Activated T-helper 1 cell treated with anti-CD3 and anti-CD28 coated beads, Interleukin-12 subunit alpha, Interleukin-12 subunit beta, Interleukin-2, Interleukin-4 antibody, amounts not matched to agents 30 ng/mL and 10 ng/mL and 1 ng/mL, durations not matched to agents 14 hours and 24 hours and 36 hours (primary cell): ENCODE results near the gene DPYSL3. TPM values are rescaled to one million over a fixed set of nuclear protein-coding genes. Genes with fewer than 3 reads are reported as not detected.

ENCODE experiments used
- DNase-seq: peaks from one replicate; pipeline ENCODE4 v3.0.0; 2021; ENCODE audit warnings: low spot score
- H3K27ac Mint-ChIP-seq: one replicate; pipeline ENCODE4 v1.8.0; 2021; ENCODE audit warnings: mild to moderate bottlenecking, mixed read lengths
- H3K27me3 Mint-ChIP-seq: one replicate; pipeline ENCODE4 v1.8.0; 2022; ENCODE audit warnings: mild to moderate bottlenecking, moderate library complexity, mixed read lengths; ENCODE audit not compliant: insufficient read depth
- H3K36me3 Mint-ChIP-seq: one replicate; pipeline ENCODE4 v1.8.0; 2021; ENCODE audit warnings: low read depth, mixed read lengths
- H3K4me1 Mint-ChIP-seq: one replicate; pipeline ENCODE4 v1.8.0; 2021; ENCODE audit warnings: low read depth, mixed read lengths
- H3K4me3 Mint-ChIP-seq: one replicate; pipeline ENCODE4 v1.8.0; 2021; ENCODE audit warnings: mild to moderate bottlenecking, moderate library complexity, mixed read lengths
- H3K9me3 Mint-ChIP-seq: one replicate; pipeline ENCODE4 v1.8.0; 2021; ENCODE audit warnings: mixed read lengths
- intact Hi-C: fragments of 100-400 bp; cut with micrococcal nuclease; formaldehyde crosslinking; loops from one replicate; pipeline ENCODE4 v1.15.1; 2024
- total RNA-seq: library from RNA; stranded (reverse); gene quantifications from 2 replicates; pipeline ENCODE4 v1.2.3, GENCODE V29; 2022

Gene DPYSL3
- total RNA-seq, 1 donor from 2014 or later, result 0.16 TPM

DNA sequence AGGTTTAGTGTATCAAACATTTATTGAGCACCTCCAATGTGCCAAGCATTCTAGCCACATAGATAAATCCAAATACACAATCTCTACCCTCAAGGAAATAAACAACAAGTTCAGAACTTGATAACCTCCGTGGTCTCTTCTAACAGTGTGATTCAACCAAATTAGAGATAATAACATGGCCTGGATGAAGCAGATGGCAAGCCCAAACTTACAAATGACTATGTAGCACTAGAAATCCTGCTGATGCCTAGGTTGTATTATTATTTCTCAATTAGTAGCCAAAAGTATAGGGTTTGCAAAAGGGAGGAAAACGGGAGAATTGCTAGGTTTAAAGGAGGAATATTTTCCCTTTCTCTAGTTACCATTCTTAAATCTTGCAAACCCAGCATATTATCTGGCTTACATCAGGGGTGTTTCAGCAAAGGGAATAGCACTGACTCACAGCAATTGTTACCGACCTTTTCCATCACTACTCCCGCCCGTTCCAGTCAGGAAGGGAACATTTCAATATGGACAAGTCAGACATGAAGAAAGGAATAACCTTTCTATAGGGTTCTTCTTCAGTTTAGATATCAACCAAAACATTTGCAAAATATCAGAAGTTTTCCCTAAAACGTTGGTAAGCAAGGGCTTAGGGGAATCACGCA is 2.3 kb downstream of the DPYSL3 start:
- Mint-ChIP-seq H3K4me3 (no peak overlapping the region), H3K4me1 (no peaks in the 10 kb centered on the region), H3K27me3 (peaks cover 29% of the 10 kb centered on the region), H3K27ac (no peak overlapping the region), H3K9me3 (no peaks in the 10 kb centered on the region), H3K36me3 (no peaks in the 10 kb centered on the region)
- no peak for DNase-seq
- intact Hi-C loops, result no loop called here

DNA sequence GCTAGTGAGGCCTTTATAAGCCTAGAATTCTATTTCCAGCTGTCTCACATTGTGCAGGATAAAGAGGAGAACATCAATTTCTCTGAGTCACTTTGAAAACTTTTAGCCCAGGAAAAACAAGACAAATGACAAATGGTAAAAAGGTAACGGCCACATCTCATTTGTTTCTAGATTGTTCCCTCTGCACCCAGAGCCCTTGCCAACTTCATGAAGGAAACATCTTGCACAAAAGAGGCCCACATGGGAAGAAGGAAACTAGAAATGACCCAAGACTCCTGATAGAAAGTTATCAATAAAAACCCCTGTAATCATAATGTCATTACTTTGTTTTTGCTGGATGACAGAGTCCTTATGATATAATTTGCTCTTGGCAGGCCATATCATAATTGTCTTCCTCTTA is 5.3 kb downstream of the DPYSL3 start:
- Mint-ChIP-seq H3K4me3 (no peak overlapping the region), H3K36me3 (no peaks in the 10 kb centered on the region), H3K9me3 (no peaks in the 10 kb centered on the region), H3K4me1 (no peaks in the 10 kb centered on the region), H3K27ac (no peak overlapping the region), H3K27me3 (peaks cover 14% of the 10 kb centered on the region)
- intact Hi-C loops, result no loop called here
- DNase-seq, result no peak

DNA sequence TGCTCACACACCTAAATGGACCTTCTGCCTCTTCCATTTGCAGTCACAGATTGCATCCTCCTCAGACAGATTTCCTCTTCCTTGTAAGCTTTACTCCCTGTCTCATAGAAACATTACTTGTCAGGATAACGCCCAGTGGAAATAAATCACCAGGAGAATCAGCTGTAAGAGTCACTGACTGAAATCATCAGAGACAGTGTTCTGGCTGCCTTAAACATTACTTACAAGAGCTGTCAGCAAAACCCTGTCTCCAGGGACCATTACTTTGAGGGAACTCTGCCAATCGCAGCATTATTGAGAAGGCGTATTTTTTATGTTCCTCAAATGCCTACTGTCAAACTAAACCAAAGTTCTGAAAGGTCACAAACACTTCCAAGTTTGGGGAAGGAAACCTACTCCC is 5.9 kb downstream of the DPYSL3 start:
- H3K4me1 Mint-ChIP-seq, result no peaks in the 10 kb centered on the region
- no peaks in the 10 kb centered on the region for H3K9me3 Mint-ChIP-seq
- H3K36me3 Mint-ChIP-seq, result no peaks in the 10 kb centered on the region
- H3K4me3 Mint-ChIP-seq, result no peak overlapping the region
- intact Hi-C loops, result no loop called here
- no peak overlapping the region for H3K27ac Mint-ChIP-seq
- DNase-seq, result no peak
- H3K27me3 Mint-ChIP-seq, result peaks cover 14% of the 10 kb centered on the region

DNA sequence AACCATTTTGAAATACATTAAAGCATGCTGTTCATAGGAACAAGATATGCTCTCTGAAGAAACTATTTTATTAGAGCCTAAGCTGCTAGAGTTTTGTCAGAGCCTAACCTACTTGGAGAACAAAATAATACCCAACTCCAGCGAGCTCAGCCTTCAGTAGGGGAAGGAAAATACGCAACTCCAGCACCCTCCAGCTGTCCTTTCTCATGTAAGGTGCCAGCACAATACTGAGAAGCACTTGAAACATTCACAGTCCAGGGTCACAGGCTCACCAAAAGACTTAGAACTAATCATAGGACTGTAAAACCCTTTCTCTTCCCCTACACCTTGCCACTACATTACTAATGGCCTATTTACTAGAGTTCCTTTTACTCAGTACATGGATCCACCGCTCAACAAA is 18.9 kb downstream of the DPYSL3 start:
- no peaks in the 10 kb centered on the region for H3K36me3 Mint-ChIP-seq
- no peak overlapping the region for H3K27ac Mint-ChIP-seq
- no peaks in the 10 kb centered on the region for H3K9me3 Mint-ChIP-seq
- H3K4me1 Mint-ChIP-seq, result no peaks in the 10 kb centered on the region
- H3K4me3 Mint-ChIP-seq, result no peak overlapping the region
- intact Hi-C loops, result no loop called here
- DNase-seq, result no peak
- H3K27me3 Mint-ChIP-seq, result peaks cover 2% of the 10 kb centered on the region

DNA sequence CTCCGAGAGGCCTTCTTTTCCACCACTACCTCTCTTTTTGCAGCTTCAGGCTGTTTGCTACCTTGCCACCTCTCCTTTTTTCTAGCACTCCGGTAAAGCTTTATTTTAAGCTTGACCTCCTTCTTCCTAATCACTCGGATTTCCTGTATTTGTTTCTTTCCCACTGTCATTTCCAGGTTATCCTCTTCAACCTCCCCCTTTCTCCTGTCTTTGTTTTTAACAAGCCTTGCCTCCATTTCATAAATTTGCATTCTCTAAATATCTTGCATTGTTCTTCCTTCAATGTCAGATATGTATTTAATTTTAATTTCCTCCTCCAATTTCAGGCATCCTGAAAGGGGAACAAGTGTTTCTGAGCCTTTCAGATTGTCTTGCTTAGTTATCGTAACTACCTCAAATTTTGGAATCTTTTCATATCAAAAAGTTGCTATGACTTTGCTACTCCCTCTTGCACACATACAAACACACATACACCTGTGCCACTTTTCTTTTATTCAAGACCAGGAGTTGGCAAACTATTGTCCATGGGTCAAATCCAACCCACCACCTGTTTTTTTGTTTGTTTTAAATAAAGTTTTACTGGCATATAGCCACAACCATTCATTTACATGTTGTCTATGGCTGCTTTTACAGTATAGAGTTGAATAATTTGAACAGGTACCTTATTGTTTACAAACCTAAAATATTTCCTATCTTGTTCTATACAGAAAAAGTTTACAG is 22.7 kb downstream of the DPYSL3 start:
- Mint-ChIP-seq H3K4me3 (no peak overlapping the region), H3K4me1 (no peaks in the 10 kb centered on the region), H3K27me3 (peaks cover 2% of the 10 kb centered on the region), H3K36me3 (no peaks in the 10 kb centered on the region), H3K9me3 (no peaks in the 10 kb centered on the region), H3K27ac (no peak overlapping the region)
- intact Hi-C loops, result no loop called here
- no peak for DNase-seq

DNA sequence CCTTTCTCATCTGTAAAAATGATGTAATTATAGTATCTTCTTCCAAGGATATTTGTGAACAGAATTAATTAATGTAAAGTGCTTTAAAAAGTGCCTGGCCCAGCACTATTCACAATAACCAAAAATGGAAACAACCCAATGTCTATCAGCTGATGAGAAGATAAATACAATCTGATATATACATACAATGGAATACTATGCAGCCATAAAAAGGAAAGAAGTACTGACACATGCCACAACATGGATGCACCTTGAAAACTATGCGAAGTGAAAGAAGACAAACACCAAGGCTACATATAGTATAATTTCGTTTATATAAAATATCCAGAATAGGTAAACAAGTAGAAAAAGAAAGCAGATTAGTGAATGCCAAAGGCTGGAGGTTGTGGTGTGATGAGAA is 24.1 kb downstream of the DPYSL3 start:
- Mint-ChIP-seq H3K9me3 (no peaks in the 10 kb centered on the region), H3K4me3 (no peak overlapping the region), H3K4me1 (no peaks in the 10 kb centered on the region), H3K36me3 (no peaks in the 10 kb centered on the region), H3K27me3 (peaks cover 2% of the 10 kb centered on the region), H3K27ac (no peak overlapping the region)
- DNase-seq, result no peak
- intact Hi-C loops, result no loop called here

DNA sequence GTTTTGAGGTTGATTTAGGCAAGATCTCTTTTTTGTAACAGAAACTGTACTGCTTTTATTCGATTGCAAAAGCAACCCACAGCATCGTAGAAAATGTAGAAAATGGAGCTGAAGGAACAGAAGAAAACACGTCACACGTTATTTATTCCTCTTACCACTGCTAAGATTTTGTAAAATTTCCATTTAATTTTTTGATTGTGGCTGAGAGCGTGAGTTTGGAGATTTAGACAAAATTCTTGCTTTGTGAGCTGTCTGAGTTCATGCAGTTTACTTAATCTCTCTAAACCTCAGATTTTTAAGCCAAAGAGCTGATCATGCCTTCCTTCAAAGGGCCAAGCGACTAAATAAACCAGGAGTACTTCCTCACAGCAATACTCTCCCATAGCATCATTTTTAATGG is 24.8 kb downstream of the DPYSL3 start:
- H3K4me3 Mint-ChIP-seq, result no peak overlapping the region
- intact Hi-C loops, result no loop called here
- no peak for DNase-seq
- no peaks in the 10 kb centered on the region for H3K36me3 Mint-ChIP-seq
- peaks cover 2% of the 10 kb centered on the region for H3K27me3 Mint-ChIP-seq
- H3K4me1 Mint-ChIP-seq, result no peaks in the 10 kb centered on the region
- H3K9me3 Mint-ChIP-seq, result no peaks in the 10 kb centered on the region
- no peak overlapping the region for H3K27ac Mint-ChIP-seq

DNA sequence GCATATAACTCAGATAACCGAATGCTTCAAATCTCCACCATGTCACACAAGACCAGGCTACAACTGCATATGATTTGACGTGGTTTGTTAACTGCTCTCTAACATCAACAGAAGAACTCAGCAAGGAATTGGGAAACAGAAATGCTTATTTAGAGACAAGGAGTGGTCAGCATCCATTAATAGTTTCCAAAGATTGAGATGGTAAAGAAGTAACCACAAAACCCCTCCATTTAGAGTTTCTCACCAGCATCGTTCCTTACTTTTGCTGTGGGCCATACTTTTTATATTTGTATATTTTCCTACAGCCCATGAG is 25.2 kb downstream of the DPYSL3 start:
- Mint-ChIP-seq H3K9me3 (no peaks in the 10 kb centered on the region), H3K27ac (no peak overlapping the region), H3K36me3 (no peaks in the 10 kb centered on the region), H3K27me3 (no peaks in the 10 kb centered on the region), H3K4me1 (no peaks in the 10 kb centered on the region), H3K4me3 (no peak overlapping the region)
- intact Hi-C loops, result no loop called here
- DNase-seq, result no peak

DNA sequence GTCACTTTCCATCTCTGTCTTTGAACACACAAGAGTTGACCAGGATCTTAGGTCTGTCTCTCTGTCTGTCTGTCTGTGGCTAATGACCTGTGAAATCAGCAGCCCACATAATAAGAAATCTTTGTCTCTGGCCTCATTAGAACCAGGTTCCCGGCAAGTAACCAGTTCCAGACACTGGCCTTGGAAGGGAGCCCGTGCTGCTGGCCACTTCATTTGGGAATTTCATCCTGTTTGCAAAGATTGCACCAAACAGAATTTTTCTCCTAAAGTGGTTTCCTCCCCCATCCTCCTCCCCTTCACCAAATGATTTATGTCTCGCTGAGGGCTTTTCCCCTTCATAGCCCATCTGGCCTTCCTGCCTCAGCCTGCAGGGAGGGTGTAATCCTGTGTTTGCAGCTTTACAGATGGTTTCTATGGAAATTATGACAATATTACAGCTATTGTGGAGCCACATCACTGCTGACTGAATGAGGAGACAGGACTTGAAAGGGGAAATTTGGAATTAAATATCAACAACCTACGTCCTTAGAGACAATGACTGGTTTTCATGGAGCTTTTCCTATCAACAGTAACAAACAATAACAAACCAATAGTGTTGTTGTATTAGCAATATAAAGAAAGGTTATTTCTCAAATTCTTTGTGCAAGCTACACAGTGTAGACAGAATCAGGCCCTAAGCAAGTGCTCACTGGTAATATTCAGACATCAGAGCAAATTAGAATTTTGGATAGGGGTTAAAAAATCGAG is 25.7 kb downstream of the DPYSL3 start:
- Mint-ChIP-seq H3K4me1 (no peaks in the 10 kb centered on the region), H3K27me3 (no peaks in the 10 kb centered on the region), H3K36me3 (no peaks in the 10 kb centered on the region), H3K9me3 (no peaks in the 10 kb centered on the region), H3K27ac (no peak overlapping the region), H3K4me3 (no peak overlapping the region)
- no peak for DNase-seq
- intact Hi-C loops, result no loop called here

DNA sequence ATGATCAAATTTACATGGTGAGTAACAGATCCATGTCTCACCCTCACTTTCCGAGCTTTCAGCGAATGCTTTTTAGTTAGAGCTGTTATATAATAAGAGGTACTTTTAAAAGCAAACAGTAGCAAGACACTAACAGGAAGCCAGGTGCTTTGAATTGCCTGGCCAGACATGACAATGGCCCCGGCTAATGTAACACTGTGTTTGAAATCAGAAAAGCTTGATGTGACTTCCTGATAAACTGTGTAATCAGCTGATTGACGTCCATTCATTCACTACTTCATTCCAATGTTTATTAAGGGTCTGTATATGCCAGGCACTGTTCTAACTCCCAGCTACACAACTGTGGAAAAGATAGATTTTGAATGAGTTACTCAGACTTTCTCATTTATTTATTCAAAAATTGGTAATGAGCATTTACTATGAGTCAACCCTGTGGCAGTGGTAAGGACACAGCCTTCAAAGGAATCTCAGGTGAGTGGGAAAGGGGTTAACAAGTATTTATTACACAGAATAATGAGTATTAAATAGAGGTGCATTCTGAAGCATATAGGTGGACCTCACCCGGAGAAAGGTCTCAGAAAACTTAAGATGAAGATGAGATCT is 26.6 kb downstream of the DPYSL3 start:
- Mint-ChIP-seq H3K4me1 (no peaks in the 10 kb centered on the region), H3K27me3 (no peaks in the 10 kb centered on the region), H3K27ac (no peak overlapping the region), H3K9me3 (no peaks in the 10 kb centered on the region), H3K36me3 (no peaks in the 10 kb centered on the region), H3K4me3 (no peak overlapping the region)
- intact Hi-C loops, result no loop called here
- DNase-seq, result no peak

DNA sequence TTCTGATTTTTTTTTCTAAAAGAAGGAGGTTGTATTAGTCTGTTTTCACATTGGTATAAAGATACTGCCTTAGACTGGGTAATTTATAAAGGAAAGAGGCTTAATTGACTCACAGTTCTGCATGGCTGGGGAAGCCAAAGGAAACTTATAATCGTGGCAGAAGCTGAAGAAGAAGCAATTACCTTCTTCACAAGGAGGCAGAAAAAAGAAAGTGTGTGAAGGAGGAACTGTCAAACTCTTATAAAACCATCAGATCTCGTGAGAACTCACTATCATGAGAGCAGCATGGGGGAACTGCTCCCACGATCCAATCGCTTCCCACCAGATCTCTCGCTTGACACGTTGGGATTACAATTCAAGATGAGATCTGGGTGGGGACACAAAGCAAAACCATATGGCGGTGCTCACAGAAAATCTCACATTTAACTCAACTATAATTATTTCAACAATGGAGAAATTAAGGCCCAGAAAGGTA is 27.1 kb downstream of the DPYSL3 start:
- Mint-ChIP-seq H3K27ac (no peak overlapping the region), H3K4me3 (no peak overlapping the region), H3K36me3 (no peaks in the 10 kb centered on the region), H3K9me3 (no peaks in the 10 kb centered on the region), H3K27me3 (no peaks in the 10 kb centered on the region), H3K4me1 (no peaks in the 10 kb centered on the region)
- no peak for DNase-seq
- intact Hi-C loops, result no loop called here

DNA sequence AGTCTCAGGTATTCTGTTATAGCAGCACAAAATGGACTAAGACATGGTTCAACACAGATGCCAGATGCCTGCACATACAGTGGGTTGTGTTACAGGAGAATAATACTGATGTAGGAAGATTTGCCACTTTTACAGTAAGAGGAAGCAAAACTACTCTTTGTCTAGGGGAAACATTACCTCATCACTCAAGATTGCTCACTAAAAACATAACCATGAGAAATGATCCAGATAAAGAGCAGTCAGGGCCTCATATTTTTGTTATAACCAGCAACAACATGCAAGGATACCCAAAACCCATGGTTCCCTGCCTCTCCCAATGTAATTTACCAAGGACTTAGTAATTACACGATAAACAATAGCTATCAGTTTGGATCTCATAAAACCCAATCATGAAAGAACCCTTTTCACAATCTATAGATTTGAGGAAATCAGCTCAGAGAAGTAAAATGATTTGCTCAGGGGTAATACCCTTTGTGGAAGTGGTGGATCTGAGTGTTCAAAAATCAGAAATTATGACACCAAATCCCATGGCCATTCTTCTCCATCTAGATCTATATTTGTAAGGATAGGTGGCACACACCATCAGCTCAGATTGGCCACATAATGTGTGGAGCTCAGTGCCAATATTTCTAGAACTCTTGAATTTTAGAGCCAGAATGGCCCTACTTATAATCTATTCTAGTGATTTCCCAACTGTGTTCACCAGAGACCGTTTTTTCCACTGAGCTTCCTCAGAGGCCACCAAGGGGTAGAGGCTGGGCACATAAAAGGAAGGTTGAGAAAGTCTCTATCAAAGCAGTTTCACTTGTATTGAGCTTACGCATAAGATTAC is 27.8 kb downstream of the DPYSL3 start:
- Mint-ChIP-seq H3K36me3 (no peaks in the 10 kb centered on the region), H3K27ac (no peak overlapping the region), H3K9me3 (no peaks in the 10 kb centered on the region), H3K4me1 (no peaks in the 10 kb centered on the region), H3K27me3 (no peaks in the 10 kb centered on the region), H3K4me3 (no peak overlapping the region)
- DNase-seq, result no peak
- intact Hi-C loops, result no loop called here
